Ovary (tissue), 3 donors: Measurements from ENCODE around the gene CD72.

Source experiments
- POLR2A ChIP-seq: fragments of 450-650 bp; IDR thresholded peaks from one replicate; pipeline ENCODE4 v1.6.1; 2017; ENCODE audit warnings: antibody characterized with exemption, mild to moderate bottlenecking, moderate library complexity
- TF ChIP-seq, protein P1 (sequence below), 3 donors: fragments of 450-650 bp in 2 of 3; fragments of 200-600 bp in 1 of 3; IDR thresholded peaks; one replicate each; pipeline versions ENCODE4 v1.5.1 to v1.8.0; 2016 to 2022; ENCODE audit warnings: antibody characterized with exemption in 3 of 3, mild to moderate bottlenecking in 1 of 3
- donor health status: DM: no; HTN: no; CAD: no.

- TF ChIP-seq, protein P1, sequence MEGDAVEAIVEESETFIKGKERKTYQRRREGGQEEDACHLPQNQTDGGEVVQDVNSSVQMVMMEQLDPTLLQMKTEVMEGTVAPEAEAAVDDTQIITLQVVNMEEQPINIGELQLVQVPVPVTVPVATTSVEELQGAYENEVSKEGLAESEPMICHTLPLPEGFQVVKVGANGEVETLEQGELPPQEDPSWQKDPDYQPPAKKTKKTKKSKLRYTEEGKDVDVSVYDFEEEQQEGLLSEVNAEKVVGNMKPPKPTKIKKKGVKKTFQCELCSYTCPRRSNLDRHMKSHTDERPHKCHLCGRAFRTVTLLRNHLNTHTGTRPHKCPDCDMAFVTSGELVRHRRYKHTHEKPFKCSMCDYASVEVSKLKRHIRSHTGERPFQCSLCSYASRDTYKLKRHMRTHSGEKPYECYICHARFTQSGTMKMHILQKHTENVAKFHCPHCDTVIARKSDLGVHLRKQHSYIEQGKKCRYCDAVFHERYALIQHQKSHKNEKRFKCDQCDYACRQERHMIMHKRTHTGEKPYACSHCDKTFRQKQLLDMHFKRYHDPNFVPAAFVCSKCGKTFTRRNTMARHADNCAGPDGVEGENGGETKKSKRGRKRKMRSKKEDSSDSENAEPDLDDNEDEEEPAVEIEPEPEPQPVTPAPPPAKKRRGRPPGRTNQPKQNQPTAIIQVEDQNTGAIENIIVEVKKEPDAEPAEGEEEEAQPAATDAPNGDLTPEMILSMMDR (IDR thresholded peaks at IDR 0.05), result no peak
- no peak for TF ChIP-seq POLR2A
Observed at GRCh38 chr9:35658968-35659220, 40.7 kb upstream of the CD72 start.
